Pulmonary artery endothelial cell (primary cell): ENCODE measurements around the gene DECR2. TPM values are rescaled to one million over a fixed set of nuclear protein-coding genes. Genes with fewer than 3 reads are reported as not detected.

Source experiments
- DNase-seq: peaks from one replicate; pipeline ENCODE4 v3.0.0-alpha.2; 2011; ENCODE audit warnings: low read depth, low spot score
- total RNA-seq: library from RNA; depleted of rRNA; stranded (reverse); fragments of >200 nt; gene quantifications from 2 replicates; pipeline ENCODE4 v1.2.3, GENCODE V29; 2014

DECR2 gene
- total RNA-seq, 1 donor from 2014 or later: 19.4 TPM

GRCh38 chr16:440627-441026, 38.9 kb downstream of the DECR2 start:
- DNase-seq: no peak

GRCh38 chr16:441447-441846, 39.8 kb downstream of the DECR2 start:
- no peak for DNase-seq

GRCh38 chr16:442976-443375, 41.3 kb downstream of the DECR2 start:
- DNase-seq: no peak

GRCh38 chr16:444027-444426, 42.3 kb downstream of the DECR2 start:
- DNase-seq: no peak

- no peak for DNase-seq
Observed at GRCh38 chr16:445566-445965, 43.9 kb downstream of the DECR2 start.

- no peak for DNase-seq
Observed at GRCh38 chr16:450385-450784, 48.7 kb downstream of the DECR2 start.

GRCh38 chr16:450785-451512, 49.3 kb downstream of the DECR2 start:
- no peak for DNase-seq

- no peak for DNase-seq
Observed at GRCh38 chr16:454397-454940, 52.8 kb downstream of the DECR2 start.

GRCh38 chr16:455453-455852, 53.8 kb downstream of the DECR2 start:
- DNase-seq: no peak

GRCh38 chr16:456891-457483, 55.3 kb downstream of the DECR2 start:
- no peak for DNase-seq

GRCh38 chr16:457732-458400, 56.2 kb downstream of the DECR2 start:
- peak; percentile 81 for DNase-seq

GRCh38 chr16:459761-460160, 58.1 kb downstream of the DECR2 start:
- no peak for DNase-seq

GRCh38 chr16:460787-461186, 59.1 kb downstream of the DECR2 start:
- no peak for DNase-seq

Other genes starting within 250 kb of the DECR2 start
- gene HBZ, start 249.2 kb upstream of the DECR2 start, total RNA-seq: not detected in 2 replicates
- not detected in 2 replicates for gene HBM, start 235.9 kb upstream of the DECR2 start, total RNA-seq
- not detected in 2 replicates for gene HBA2, start 229.0 kb upstream of the DECR2 start, total RNA-seq
- gene HBA1, start 225.2 kb upstream of the DECR2 start, total RNA-seq: not detected in 2 replicates
- gene HBQ1, start 221.4 kb upstream of the DECR2 start, total RNA-seq: 0.21 and 1.5 TPM in 2 replicates
- gene LUC7L, start 172.4 kb upstream of the DECR2 start, total RNA-seq: 32.0 and 57.0 TPM in 2 replicates
- gene FAM234A, start 167.1 kb upstream of the DECR2 start, total RNA-seq: 49.5 and 54.3 TPM in 2 replicates
- gene RGS11, start 125.9 kb upstream of the DECR2 start, total RNA-seq: 2.7 and 4.6 TPM in 2 replicates
- 1.5 and 12.3 TPM in 2 replicates for gene ARHGDIG, start 121.3 kb upstream of the DECR2 start, total RNA-seq
- 0.14 and 0.92 TPM in 2 replicates for gene PDIA2, start 118.7 kb upstream of the DECR2 start, total RNA-seq
- 23.5 and 23.8 TPM in 2 replicates for gene AXIN1, start 49.2 kb upstream of the DECR2 start, total RNA-seq
- gene MRPL28, start 31.3 kb upstream of the DECR2 start, total RNA-seq: 113 and 131 TPM in 2 replicates
- 81.1 and 102 TPM in 2 replicates for gene PGAP6, start 19.9 kb upstream of the DECR2 start, total RNA-seq
- 42.2 and 87.8 TPM in 2 replicates for gene NME4, start 4.7 kb upstream of the DECR2 start, total RNA-seq
- gene RAB11FIP3, start 23.8 kb downstream of the DECR2 start, total RNA-seq: 27.7 and 33.3 TPM in 2 replicates
- 39.0 and 40.7 TPM in 2 replicates for gene CAPN15, start 125.8 kb downstream of the DECR2 start, total RNA-seq
- gene PRR35, start 158.5 kb downstream of the DECR2 start, total RNA-seq: not detected in 2 replicates
- gene NHLRC4, start 165.1 kb downstream of the DECR2 start, total RNA-seq: 0.71 and 2.1 TPM in 2 replicates
- 21.0 and 24.1 TPM in 2 replicates for gene PIGQ, start 168.1 kb downstream of the DECR2 start, total RNA-seq
- gene RAB40C, start 188.2 kb downstream of the DECR2 start, total RNA-seq: 11.9 and 12.9 TPM in 2 replicates
- gene WFIKKN1, start 229.1 kb downstream of the DECR2 start, total RNA-seq: 0.07 TPM in 2 replicates
- 61.9 and 101 TPM in 2 replicates for gene METTL26, start 234.4 kb downstream of the DECR2 start, total RNA-seq
- gene MCRIP2, start 239.9 kb downstream of the DECR2 start, total RNA-seq: 14.2 and 22.3 TPM in 2 replicates
- gene WDR90, start 247.5 kb downstream of the DECR2 start, total RNA-seq: 10.7 and 14.8 TPM in 2 replicates